GM10266 (cell line): ENCODE measurements around the gene ALOX5AP.

ENCODE experiments used
- DNase-seq: peaks from one replicate; pipeline ENCODE4 v3.0.0; 2012; ENCODE audit errors: extremely low spot score
- TF ChIP-seq, protein P1 (sequence below): IDR thresholded peaks from 2 replicates; pipeline ENCODE4 v1.5.1; 2012; ENCODE audit warnings: mild to moderate bottlenecking, low read depth; ENCODE audit not compliant: control insufficient read depth, insufficient read depth; ENCODE audit errors: missing control alignments

The ALOX5AP gene

DNA sequence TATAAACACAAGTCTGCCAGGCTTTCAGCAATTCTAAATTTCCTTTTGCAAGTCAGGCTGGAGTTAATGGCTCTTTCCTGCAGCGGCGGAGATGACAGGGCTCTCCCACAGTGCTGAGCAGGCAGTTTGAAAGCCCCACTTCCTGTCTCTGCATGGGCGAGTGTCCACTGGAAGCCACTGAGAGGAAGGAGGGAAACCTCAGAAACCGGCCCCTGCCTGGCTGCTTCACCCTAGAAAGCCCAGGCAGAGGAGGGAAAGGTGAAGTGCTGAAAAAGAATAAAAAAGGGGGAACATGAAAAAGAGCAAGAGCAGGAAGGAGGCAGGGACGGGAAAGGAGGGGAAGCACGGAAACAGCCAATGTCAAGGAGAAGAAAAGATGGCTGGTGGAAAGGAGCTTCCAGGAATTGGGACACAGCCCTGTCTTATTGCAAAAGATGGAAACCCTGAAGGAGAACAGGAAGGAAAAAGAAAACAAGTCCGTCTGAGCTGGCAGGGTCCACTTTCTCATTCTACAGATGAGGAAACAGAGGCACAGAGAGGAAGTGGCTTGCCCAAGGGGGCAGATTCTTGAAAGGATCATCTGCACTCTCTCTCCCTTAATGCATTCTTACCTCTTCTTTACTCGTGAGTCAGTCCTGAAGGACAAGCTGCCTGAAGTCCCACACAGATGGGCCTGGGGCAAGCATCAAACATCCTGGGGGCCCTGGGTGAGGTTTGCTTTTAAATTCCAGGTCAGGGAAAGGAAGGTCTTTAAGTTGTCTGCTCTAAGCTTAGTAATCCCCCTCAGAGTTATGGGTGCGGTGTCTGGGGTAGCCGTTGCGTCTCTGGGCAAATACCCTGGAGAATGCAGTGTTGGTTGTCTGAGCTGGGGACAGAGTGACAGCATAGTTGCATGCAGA, 38.8 kb upstream of the ALOX5AP start:
- TF ChIP-seq, protein P1, sequence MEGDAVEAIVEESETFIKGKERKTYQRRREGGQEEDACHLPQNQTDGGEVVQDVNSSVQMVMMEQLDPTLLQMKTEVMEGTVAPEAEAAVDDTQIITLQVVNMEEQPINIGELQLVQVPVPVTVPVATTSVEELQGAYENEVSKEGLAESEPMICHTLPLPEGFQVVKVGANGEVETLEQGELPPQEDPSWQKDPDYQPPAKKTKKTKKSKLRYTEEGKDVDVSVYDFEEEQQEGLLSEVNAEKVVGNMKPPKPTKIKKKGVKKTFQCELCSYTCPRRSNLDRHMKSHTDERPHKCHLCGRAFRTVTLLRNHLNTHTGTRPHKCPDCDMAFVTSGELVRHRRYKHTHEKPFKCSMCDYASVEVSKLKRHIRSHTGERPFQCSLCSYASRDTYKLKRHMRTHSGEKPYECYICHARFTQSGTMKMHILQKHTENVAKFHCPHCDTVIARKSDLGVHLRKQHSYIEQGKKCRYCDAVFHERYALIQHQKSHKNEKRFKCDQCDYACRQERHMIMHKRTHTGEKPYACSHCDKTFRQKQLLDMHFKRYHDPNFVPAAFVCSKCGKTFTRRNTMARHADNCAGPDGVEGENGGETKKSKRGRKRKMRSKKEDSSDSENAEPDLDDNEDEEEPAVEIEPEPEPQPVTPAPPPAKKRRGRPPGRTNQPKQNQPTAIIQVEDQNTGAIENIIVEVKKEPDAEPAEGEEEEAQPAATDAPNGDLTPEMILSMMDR, result no peak
- no peak for DNase-seq

DNA sequence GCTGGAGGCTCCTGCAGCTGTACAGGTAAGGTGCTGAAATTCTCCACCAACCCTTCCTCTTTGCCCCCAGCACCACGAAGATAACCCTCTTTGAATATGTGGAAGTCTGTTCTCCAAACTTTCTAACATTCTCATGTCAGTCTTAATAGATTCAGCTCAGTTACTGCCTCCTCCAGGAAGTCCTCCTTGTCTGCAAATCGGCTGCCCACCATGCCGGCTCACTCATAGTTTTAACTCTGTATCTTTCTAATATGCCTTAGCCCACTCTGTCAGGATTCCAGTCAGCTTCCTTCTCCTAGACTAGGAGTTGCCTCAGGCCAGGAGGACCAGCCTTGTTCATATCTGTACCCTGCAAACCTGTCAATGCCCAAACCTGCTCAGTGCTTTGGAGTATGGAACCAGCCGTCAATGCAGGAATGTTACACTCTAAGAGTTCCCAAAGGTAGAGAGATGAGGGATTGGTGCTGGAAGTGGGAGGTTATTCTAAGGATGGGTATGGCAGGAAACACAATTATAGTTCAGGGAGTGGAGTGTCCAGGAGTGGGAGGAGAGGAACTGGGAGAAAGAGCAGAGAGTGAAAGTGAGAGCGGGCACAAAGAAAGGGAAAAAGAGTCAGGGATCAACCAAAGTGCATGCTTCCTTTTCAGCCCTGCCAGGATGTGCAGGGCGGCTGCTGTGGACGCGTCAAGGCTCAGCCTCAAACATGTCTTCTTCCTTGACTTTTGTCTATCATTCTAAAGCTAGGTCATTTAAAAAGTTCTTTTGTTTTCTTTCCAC, 38.0 kb upstream of the ALOX5AP start:
- DNase-seq, result no peak

DNA sequence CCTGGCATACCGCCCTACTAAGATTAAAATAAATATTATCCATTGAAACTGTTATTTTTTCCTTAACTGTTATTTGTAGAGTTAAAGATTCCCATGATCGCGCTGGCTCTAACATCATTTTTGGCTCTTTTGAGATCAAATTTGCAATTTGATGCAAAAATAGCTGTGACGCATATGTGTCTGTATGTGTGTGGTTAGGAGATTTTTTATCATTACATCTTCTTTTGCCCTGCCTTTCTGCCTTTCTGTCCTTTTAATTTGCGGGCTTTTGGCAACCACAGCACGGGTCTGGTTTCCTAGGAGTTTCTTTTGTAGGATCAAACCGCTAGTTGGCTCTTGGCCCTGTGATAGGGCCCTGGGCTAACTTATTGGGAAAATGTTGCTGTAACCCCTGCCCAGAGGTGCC, 37.3 kb upstream of the ALOX5AP start:
- TF ChIP-seq, protein P1, result no peak

More for the DNA sequence above, 38.0 kb upstream of the ALOX5AP start:
- TF ChIP-seq, protein P1, result no peak

GRCh38 chr13:30698488-30699005, 36.8 kb upstream of the ALOX5AP start:
- TF ChIP-seq, protein P1, result no peak
- no peak for DNase-seq

More for the DNA sequence above, 37.3 kb upstream of the ALOX5AP start:
- no peak for DNase-seq

DNA sequence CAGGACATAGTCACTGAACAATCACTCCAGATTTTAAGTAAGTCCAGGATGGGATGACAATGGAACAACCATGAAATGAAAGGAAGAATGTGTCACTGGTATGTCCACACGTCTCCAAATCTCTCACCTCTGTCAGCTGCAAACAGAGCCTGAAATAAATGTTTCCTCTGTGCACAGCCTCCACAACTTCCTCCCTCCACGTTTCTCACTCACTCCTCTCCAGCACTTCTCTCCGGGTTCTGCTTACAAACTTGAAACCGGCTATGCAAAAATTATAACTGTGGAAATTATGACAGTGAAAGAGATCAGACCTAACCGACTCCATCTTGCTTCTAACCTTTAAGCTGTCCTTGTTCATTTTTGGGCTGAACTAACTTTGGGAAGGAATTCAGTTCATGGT, 35.0 kb upstream of the ALOX5AP start:
- no peak for DNase-seq
- TF ChIP-seq, protein P1, result no peak

- DNase-seq, result no peak
- TF ChIP-seq, protein P1, result no peak
Measured at GRCh38 chr13:30702006-30702405, 33.3 kb upstream of the ALOX5AP start.
